ENCODE results near the gene SLC16A9. TPM values are rescaled to one million over a fixed set of nuclear protein-coding genes. Genes with fewer than 3 reads are reported as not detected.

The SLC16A9 gene
- total RNA-seq, 2 experiments from 2014 or later, result 1.2 to 1.3 TPM

DNA sequence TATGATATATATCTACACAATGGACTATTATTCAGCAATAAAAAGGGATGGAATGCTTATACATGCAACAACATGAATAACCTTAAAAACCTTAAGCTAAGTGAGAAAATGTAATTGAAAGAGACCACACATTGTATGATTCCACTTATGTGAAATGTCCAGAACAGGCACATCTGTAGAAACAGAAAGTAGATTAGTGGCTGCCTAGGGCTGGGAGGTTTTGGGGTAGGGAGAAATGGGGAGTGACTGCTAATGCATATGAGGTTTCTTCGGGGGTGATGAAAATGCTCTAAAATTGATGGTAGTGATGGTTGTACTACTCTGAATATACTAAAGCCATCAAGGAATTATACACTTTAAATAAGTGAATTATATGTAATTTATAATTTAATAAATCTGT, 14.7 kb downstream of the SLC16A9 start:
- no peak for ATAC-seq
- Mint-ChIP-seq H3K36me3 (ENCODE audit: low read depth) (no peaks in the 10 kb centered on the region), H3K4me3 (no peak overlapping the region), H3K9me3 (no peaks in the 10 kb centered on the region), H3K27ac (no peak overlapping the region), H3K27me3 (peaks cover 8% of the 10 kb centered on the region), H3K4me1 (ENCODE audit: low read depth) (no peaks in the 10 kb centered on the region)
- ChIA-PET POLR2A (no interaction called here), CTCF (no interaction called here)
- TF ChIP-seq, protein P1, sequence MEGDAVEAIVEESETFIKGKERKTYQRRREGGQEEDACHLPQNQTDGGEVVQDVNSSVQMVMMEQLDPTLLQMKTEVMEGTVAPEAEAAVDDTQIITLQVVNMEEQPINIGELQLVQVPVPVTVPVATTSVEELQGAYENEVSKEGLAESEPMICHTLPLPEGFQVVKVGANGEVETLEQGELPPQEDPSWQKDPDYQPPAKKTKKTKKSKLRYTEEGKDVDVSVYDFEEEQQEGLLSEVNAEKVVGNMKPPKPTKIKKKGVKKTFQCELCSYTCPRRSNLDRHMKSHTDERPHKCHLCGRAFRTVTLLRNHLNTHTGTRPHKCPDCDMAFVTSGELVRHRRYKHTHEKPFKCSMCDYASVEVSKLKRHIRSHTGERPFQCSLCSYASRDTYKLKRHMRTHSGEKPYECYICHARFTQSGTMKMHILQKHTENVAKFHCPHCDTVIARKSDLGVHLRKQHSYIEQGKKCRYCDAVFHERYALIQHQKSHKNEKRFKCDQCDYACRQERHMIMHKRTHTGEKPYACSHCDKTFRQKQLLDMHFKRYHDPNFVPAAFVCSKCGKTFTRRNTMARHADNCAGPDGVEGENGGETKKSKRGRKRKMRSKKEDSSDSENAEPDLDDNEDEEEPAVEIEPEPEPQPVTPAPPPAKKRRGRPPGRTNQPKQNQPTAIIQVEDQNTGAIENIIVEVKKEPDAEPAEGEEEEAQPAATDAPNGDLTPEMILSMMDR (IDR thresholded peaks at IDR 0.05), result no peak
- no peak for DNase-seq
- intact Hi-C loops (cut with micrococcal nuclease), result no loop called here

DNA sequence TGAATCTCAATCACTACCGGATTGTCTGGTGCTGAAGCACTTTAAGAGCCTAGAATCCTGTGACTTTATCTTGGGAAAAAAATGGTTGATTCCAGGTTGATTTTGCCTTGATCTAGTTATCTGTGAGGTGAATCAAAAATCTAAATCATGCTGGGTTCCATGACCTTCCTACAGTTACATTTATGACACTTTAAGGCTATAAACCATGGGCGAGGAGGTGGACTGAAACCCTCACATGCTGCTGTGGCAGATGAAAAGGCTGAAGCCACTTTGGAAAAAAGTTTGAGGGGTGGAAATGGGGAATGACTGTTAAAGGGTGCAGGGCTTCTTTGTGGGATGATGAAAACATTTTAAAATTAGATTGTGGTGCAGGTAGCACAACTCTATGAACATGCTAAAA, 17.5 kb downstream of the SLC16A9 start:
- intact Hi-C loops (cut with micrococcal nuclease), result no loop called here
- H3K27ac Mint-ChIP-seq, result no peak overlapping the region
- no peaks in the 10 kb centered on the region for H3K4me1 Mint-ChIP-seq (ENCODE audit: low read depth)
- no peak overlapping the region for H3K4me3 Mint-ChIP-seq
- ATAC-seq, result no peak
- TF ChIP-seq, protein P1 (IDR thresholded peaks at IDR 0.05), result no peak
- no peak for DNase-seq
- no peaks in the 10 kb centered on the region for H3K9me3 Mint-ChIP-seq
- CTCF ChIA-PET, result interaction anchor here (1.0 kb wide), 1 partner anchor 20 kb away, joined by 3 read pairs; no protein-coding TSS in a partner anchor
- no peaks in the 10 kb centered on the region for H3K36me3 Mint-ChIP-seq (ENCODE audit: low read depth)
- peaks cover 8% of the 10 kb centered on the region for H3K27me3 Mint-ChIP-seq
- POLR2A ChIA-PET, result no interaction called here

DNA sequence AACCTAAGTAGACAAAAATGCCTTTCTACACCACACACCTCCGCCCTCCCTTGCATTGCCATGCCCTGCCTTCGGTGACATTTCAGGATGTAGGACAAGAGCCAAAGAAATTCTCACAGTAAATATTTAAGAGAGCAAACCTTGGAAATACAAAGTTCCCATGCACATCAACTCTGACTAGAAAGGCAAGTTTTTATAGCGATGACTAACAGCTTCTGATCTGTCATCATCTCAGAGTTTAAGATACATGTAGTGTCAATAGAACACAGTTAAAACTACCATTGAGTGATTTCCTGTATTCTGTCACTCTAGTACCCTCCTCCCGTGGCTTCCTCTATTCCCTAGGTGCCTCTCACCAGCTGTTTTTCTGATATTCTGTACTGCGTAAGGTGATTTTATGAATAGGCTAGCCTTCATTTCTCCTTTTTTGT, 20.7 kb downstream of the SLC16A9 start:
- H3K9me3 Mint-ChIP-seq, result no peaks in the 10 kb centered on the region
- H3K36me3 Mint-ChIP-seq (ENCODE audit: low read depth), result no peaks in the 10 kb centered on the region
- H3K27me3 Mint-ChIP-seq, result peaks cover 8% of the 10 kb centered on the region
- no peak overlapping the region for H3K4me3 Mint-ChIP-seq
- no peak for ATAC-seq
- intact Hi-C loops (cut with micrococcal nuclease), result no loop called here
- TF ChIP-seq, protein P1 (IDR thresholded peaks at IDR 0.05), result no peak
- CTCF ChIA-PET, result interaction anchor here (1.1 kb wide), 1 partner anchor 12 kb away, joined by 3 read pairs; no protein-coding TSS in a partner anchor
- no peak overlapping the region for H3K27ac Mint-ChIP-seq
- no peak for DNase-seq
- POLR2A ChIA-PET, result no interaction called here
- H3K4me1 Mint-ChIP-seq (ENCODE audit: low read depth), result no peaks in the 10 kb centered on the region

DNA sequence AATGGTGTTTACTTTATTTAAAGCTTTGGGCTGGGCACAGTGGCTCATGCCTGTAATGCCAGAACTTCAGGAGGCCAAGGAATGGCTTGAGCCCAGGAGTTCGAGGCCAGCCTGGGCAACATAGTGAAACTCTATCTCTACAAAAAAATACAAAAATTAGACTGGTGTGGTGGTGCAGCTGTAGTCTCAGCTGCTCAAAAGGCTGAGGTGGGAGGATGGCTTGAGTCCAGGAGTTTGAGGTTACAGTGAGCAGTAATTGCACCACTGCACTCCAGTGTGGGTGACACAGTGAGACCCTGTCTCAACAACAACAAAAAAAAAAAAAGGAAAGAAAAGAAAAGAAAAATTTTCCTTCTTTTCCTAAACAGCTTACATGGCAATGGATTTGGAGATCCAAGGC, 22.0 kb downstream of the SLC16A9 start:
- ChIA-PET POLR2A (no interaction called here), CTCF (no interaction called here)
- intact Hi-C loops (cut with micrococcal nuclease), result no loop called here
- Mint-ChIP-seq H3K27ac (no peak overlapping the region), H3K4me3 (no peak overlapping the region), H3K9me3 (no peaks in the 10 kb centered on the region), H3K4me1 (ENCODE audit: low read depth) (no peaks in the 10 kb centered on the region), H3K27me3 (peaks cover 8% of the 10 kb centered on the region), H3K36me3 (ENCODE audit: low read depth) (no peaks in the 10 kb centered on the region)
- no peak for DNase-seq
- TF ChIP-seq, protein P1 (IDR thresholded peaks at IDR 0.05), result no peak
- no peak for ATAC-seq

DNA sequence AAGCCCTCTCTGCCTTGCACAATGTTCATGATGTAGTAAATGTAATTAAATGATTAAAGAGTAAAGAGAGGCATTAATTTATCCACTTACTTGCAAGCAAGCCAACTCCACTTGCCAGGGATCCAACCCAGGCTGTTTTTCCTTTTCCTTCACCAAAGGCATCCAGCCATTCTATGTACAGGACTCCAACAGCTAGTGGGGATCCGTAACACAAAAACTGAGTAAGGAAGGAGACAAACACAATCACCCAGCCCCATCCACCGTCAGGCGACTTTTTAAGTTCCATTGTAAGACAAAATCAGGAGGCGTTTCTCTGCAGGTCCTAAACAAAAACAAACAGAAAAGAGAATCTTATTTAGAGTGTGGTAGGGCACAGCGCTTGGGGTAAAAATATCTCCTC, 25.6 kb downstream of the SLC16A9 start:
- ChIA-PET CTCF (no interaction called here), POLR2A (no interaction called here)
- Mint-ChIP-seq H3K27ac (no peak overlapping the region), H3K4me3 (no peak overlapping the region), H3K4me1 (ENCODE audit: low read depth) (no peaks in the 10 kb centered on the region), H3K27me3 (peaks cover 4% of the 10 kb centered on the region), H3K9me3 (no peaks in the 10 kb centered on the region), H3K36me3 (ENCODE audit: low read depth) (no peaks in the 10 kb centered on the region)
- DNase-seq, result no peak
- intact Hi-C loops (cut with micrococcal nuclease), result no loop called here
- TF ChIP-seq, protein P1 (IDR thresholded peaks at IDR 0.05), result no peak
- no peak for ATAC-seq

Data from activated CD8-positive, alpha-beta T cell treated with anti-CD3 and anti-CD28 coated beads for 36 hours (primary cell).